H1 (cell line): ENCODE measurements around the gene PLCB4. TPM values are rescaled to one million over a fixed set of nuclear protein-coding genes. Genes with fewer than 3 reads are reported as not detected.

Source experiments
- CTCF ChIA-PET: fragments of 300-600 bp; sonication (Branson Sonifier 250); formaldehyde crosslinking; loops from one replicate; lab custom pipeline; 2021; ENCODE audit not compliant: partially characterized antibody; lab: Charles Lee
- POLR2A ChIA-PET: fragments of 300-600 bp; sonication (Branson Sonifier 250); formaldehyde crosslinking; loops from one replicate; lab custom pipeline; 2021; ENCODE audit warnings: inconsistent platforms; ENCODE audit not compliant: partially characterized antibody; lab: Charles Lee
- DNase-seq, 2 experiments: peaks; one replicate each; pipeline versions ENCODE4 v3.0.0 to v3.0.0-alpha.2; 2010 to 2022; ENCODE audit warnings: low spot score in 2 of 2, low read depth in 1 of 2, mixed read lengths in 1 of 2
- FAIRE-seq: peaks from 2 replicates; lab custom pipeline; 2011; peaks lifted over from hg19 to GRCh38; lab: Jason Lieb, UNC
- H2AFZ ChIP-seq: 2 replicates; pipeline ENCODE4 v1.8.1; 2012; ENCODE audit warnings: low read length, inconsistent platforms
- H2AK5ac ChIP-seq: 2 replicates; pipeline ENCODE4 v1.6.1; 2013; ENCODE audit warnings: low read depth, low read length
- H2BK120ac ChIP-seq: replicated peaks from 2 replicates; pipeline ENCODE3; 2013; ENCODE audit warnings: low read depth, low read length, inconsistent platforms
- H2BK12ac ChIP-seq: 2 replicates; pipeline ENCODE4 v1.6.1; 2013; ENCODE audit warnings: low read depth, low read length
- H2BK15ac ChIP-seq: 2 replicates; pipeline ENCODE4 v1.6.1; 2013; ENCODE audit warnings: low read length
- H2BK20ac ChIP-seq: 2 replicates; pipeline ENCODE4 v1.6.1; 2013; ENCODE audit warnings: low read length
- H2BK5ac ChIP-seq: 2 replicates; pipeline ENCODE4 v1.6.1; 2013; ENCODE audit warnings: low read depth, low read length
- H3K14ac ChIP-seq: 2 replicates; pipeline ENCODE4 v1.6.1; 2013; ENCODE audit warnings: inconsistent platforms; ENCODE audit not compliant: insufficient read length
- H3K18ac ChIP-seq: 2 replicates; pipeline ENCODE4 v1.6.1; 2013; ENCODE audit warnings: low read length; ENCODE audit errors: extremely low read depth
- H3K23ac ChIP-seq: 2 replicates; pipeline ENCODE4 v1.6.1; 2013; ENCODE audit warnings: inconsistent platforms; ENCODE audit not compliant: insufficient read length
- H3K23me2 ChIP-seq: 2 replicates; pipeline ENCODE4 v1.6.1; 2013; ENCODE audit warnings: low read depth, low read length
- H3K27ac ChIP-seq: 2 replicates; pipeline ENCODE4 v1.6.1; 2011; ENCODE audit warnings: low read depth, low read length, inconsistent platforms
- H3K27me3 ChIP-seq, 4 experiments: replicated peaks in 1 of 4; 1 replicate in 1 of 4; 2 replicates in 3 of 4; pipeline versions ENCODE4 v1.6.1 to v1.8.1; 2011 to 2013; ENCODE audit warnings: low read length in 3 of 4, mild to moderate bottlenecking in 3 of 4, inconsistent platforms in 2 of 4, mixed read lengths in 2 of 4, moderate library complexity in 1 of 4; ENCODE audit not compliant: control insufficient read depth in 3 of 4, insufficient read depth in 3 of 4; ENCODE audit errors: extremely low read depth in 1 of 4
- H3K36me3 ChIP-seq, 4 experiments: 2 replicates each; pipeline versions ENCODE4 v1.6.1 to v1.8.1; 2011 to 2013; ENCODE audit warnings: mild to moderate bottlenecking in 4 of 4, low read length in 3 of 4, moderate library complexity in 2 of 4, control low read depth in 1 of 4, inconsistent platforms in 1 of 4; ENCODE audit not compliant: insufficient read depth in 4 of 4, control insufficient read depth in 2 of 4
- H3K4ac ChIP-seq: replicated peaks from 2 replicates; pipeline ENCODE3; 2013; ENCODE audit warnings: low read length, low read depth, mixed read lengths, inconsistent platforms; ENCODE audit not compliant: insufficient read length
- H3K4me1 ChIP-seq, 4 experiments: replicated peaks in 1 of 4; 1 replicate in 1 of 4; 2 replicates in 3 of 4; pipeline versions ENCODE4 v1.6.1 to v1.8.1; 2011 to 2013; ENCODE audit warnings: low read length in 3 of 4, inconsistent platforms in 2 of 4, mixed read lengths in 1 of 4; ENCODE audit not compliant: insufficient read depth in 4 of 4, control insufficient read depth in 3 of 4
- H3K4me2 ChIP-seq, 2 experiments: 2 replicates each; pipeline versions ENCODE4 v1.6.1 to v1.8.1; 2011 to 2013; ENCODE audit warnings: low read depth in 2 of 2, low read length in 2 of 2, control low read depth in 1 of 2, inconsistent platforms in 1 of 2, mild to moderate bottlenecking in 1 of 2; ENCODE audit not compliant: insufficient read depth in 1 of 2
- H3K4me3 ChIP-seq, 4 experiments: fragments of 200-600, 300-600 bp in 1 of 4; sonication (generic), shearing (Covaris generic), sonication (Bioruptor Twin) in 1 of 4; 2 replicates each; pipeline versions ENCODE4 v1.5.1 to v1.8.1; 2011 to 2016; ENCODE audit warnings: low read length in 4 of 4, low read depth in 3 of 4, control low read depth in 2 of 4, inconsistent platforms in 2 of 4, mild to moderate bottlenecking in 2 of 4, mixed read lengths in 1 of 4, moderate library complexity in 1 of 4; ENCODE audit not compliant: insufficient read depth in 2 of 4; ENCODE audit errors: extremely low read depth in 1 of 4
- H3K56ac ChIP-seq: replicated peaks from 2 replicates; pipeline ENCODE3; 2013; ENCODE audit warnings: low read depth, mild to moderate bottlenecking, mixed read lengths, low read length, inconsistent platforms; ENCODE audit not compliant: insufficient read length
- H3K79me1 ChIP-seq: 2 replicates; pipeline ENCODE4 v1.6.1; 2013; ENCODE audit warnings: low read depth, low read length, control low read depth
- H3K79me2 ChIP-seq, 2 experiments: 2 replicates each; pipeline versions ENCODE4 v1.6.1 to v1.8.1; 2012 to 2013; ENCODE audit warnings: low read length in 2 of 2, mild to moderate bottlenecking in 2 of 2, inconsistent platforms in 1 of 2; ENCODE audit not compliant: insufficient read depth in 2 of 2, control insufficient read depth in 1 of 2
- H3K9ac ChIP-seq, 4 experiments: replicated peaks in 1 of 4; 1 replicate in 1 of 4; 2 replicates in 3 of 4; pipeline versions ENCODE4 v1.6.1 to v1.8.1; 2011 to 2013; ENCODE audit warnings: low read depth in 3 of 4, low read length in 3 of 4, control low read depth in 2 of 4, mild to moderate bottlenecking in 2 of 4, moderate library complexity in 2 of 4, inconsistent platforms in 1 of 4; ENCODE audit errors: extremely low read depth in 1 of 4
- H3K9me3 ChIP-seq, 2 experiments: 2 replicates each; pipeline versions ENCODE4 v1.6.1 to v1.8.1; 2012 to 2013; ENCODE audit warnings: mild to moderate bottlenecking in 2 of 2, moderate library complexity in 2 of 2, control low read depth in 1 of 2, inconsistent platforms in 1 of 2, low read depth in 1 of 2, low read length in 1 of 2, mixed read lengths in 1 of 2; ENCODE audit not compliant: insufficient read depth in 2 of 2
- H4K20me1 ChIP-seq, 2 experiments: replicated peaks in 1 of 2; 2 replicates each; pipeline versions ENCODE3 to v1.8.1; 2011 to 2013; ENCODE audit warnings: inconsistent platforms in 2 of 2, low read length in 2 of 2, mild to moderate bottlenecking in 1 of 2; ENCODE audit not compliant: insufficient read depth in 2 of 2, control insufficient read depth in 1 of 2
- H4K5ac ChIP-seq: 2 replicates; pipeline ENCODE4 v1.6.1; 2013; ENCODE audit warnings: low read length, low read depth, mixed read lengths, inconsistent platforms; ENCODE audit not compliant: insufficient read length
- H4K8ac ChIP-seq: 2 replicates; pipeline ENCODE4 v1.8.0; 2013; ENCODE audit warnings: mild to moderate bottlenecking, moderate library complexity, low read length, inconsistent platforms; ENCODE audit not compliant: insufficient read depth; ENCODE audit errors: extremely low read depth
- H4K91ac ChIP-seq: replicated peaks from 2 replicates; pipeline ENCODE3; 2013; ENCODE audit warnings: low read length, mixed read lengths, inconsistent platforms; ENCODE audit not compliant: insufficient read length
- ASH2L ChIP-seq: fragments of 200-600, 300-600 bp; sonication (generic); IDR thresholded peaks from one replicate; pipeline ENCODE4 v1.7.1; 2017; ENCODE audit warnings: low read length
- BCL11A ChIP-seq, 2 experiments: IDR thresholded peaks; one replicate each; pipeline ENCODE4 v1.6.1; 2011; ENCODE audit warnings: low read depth in 2 of 2, low read length in 2 of 2, mild to moderate bottlenecking in 2 of 2
- CREB1 ChIP-seq: IDR thresholded peaks from 2 replicates; pipeline ENCODE4 v1.6.1; 2012; ENCODE audit warnings: inconsistent platforms
- JUND ChIP-seq: IDR thresholded peaks from 2 replicates; pipeline ENCODE4 v1.6.1; 2011; ENCODE audit warnings: mild to moderate bottlenecking, improper control_type of control experiment, low read length
- KDM1A ChIP-seq: fragments of 200-600, 300-600 bp; sonication (generic); IDR thresholded peaks from 2 replicates; pipeline ENCODE4 v1.7.1; 2016; ENCODE audit warnings: mild to moderate bottlenecking, low read length, borderline replicate concordance
- MAX ChIP-seq: IDR thresholded peaks from 2 replicates; pipeline ENCODE4 v1.6.1; 2012; ENCODE audit warnings: inconsistent platforms
- POU5F1 ChIP-seq: IDR thresholded peaks from 2 replicates; pipeline ENCODE4 v1.6.1; 2011; ENCODE audit warnings: low read depth, mild to moderate bottlenecking, low read length, moderate library complexity
- TAF7 ChIP-seq: optimal IDR thresholded peaks from 2 replicates; pipeline ENCODE3; 2011; ENCODE audit warnings: low read depth, mild to moderate bottlenecking, inconsistent platforms, low read length, moderate library complexity, borderline replicate concordance
- WGBS, 2 experiments: shearing (Covaris generic) in 1 of 2; methylation state at CpG; one replicate each; pipeline versions ENCODE4 v1.1.6 to v1.1.7; 2013 to 2015; ENCODE audit warnings: low lambda C conversion rate in 2 of 2, mixed read lengths in 2 of 2, inconsistent platforms in 1 of 2, low coverage in 1 of 2, missing lambda C conversion rate in 1 of 2; ENCODE audit not compliant: insufficient replicate concordance in 2 of 2, insufficient coverage in 1 of 2, insufficient read length in 1 of 2; ENCODE audit errors: extremely low coverage in 1 of 2, missing lambda C conversion rate in 1 of 2; 5-methylcytosine and 5-hydroxymethylcytosine counted together
- polyA plus RNA-seq, 7 experiments: library from polyadenylated mRNA; depleted of rRNA in 3 of 7; stranded (reverse) in 5 of 7; unstranded in 2 of 7; fragments of >200 nt in 5 of 7; fragments of 200-250 nt in 2 of 7; gene quantifications; 1 replicate in 5 of 7; 2 replicates in 1 of 7; 4 replicates in 1 of 7; pipeline versions ENCODE4 v1.2.1 to v1.2.3, GENCODE V29; 2011 to 2013; ENCODE audit warnings: missing spikeins in 2 of 7, mixed read lengths in 2 of 7
- total RNA-seq: library from RNA; stranded (reverse); fragmentation: NEBNext Ultra II Directional; extraction: Animal tissue kit (Norgen Biotek cat#: 25700); gene quantifications from 2 replicates; pipeline ENCODE4 v1.2.1, GENCODE V29; 2021
- TF ChIP-seq, protein P1 (sequence below): IDR thresholded peaks from 2 replicates; pipeline ENCODE4 v1.6.1; 2011; ENCODE audit warnings: low read depth, mild to moderate bottlenecking, low read length; ENCODE audit not compliant: insufficient read depth

PLCB4 gene
- total and polyA plus RNA-seq, 2 of the 8 experiments (the other 6 are each of a cell fraction or from before 2014, with no cell fraction given) = 3.2 to 14.1 TPM

- POLR2A ChIA-PET = no interaction called here
- CTCF ChIA-PET = interaction anchor here (1.1 to 1.2 kb wide), 2 partner anchors 30 to 629 kb away, joined by 3 to 4 read pairs; no protein-coding TSS in a partner anchor
Measured at GRCh38 chr20:9388813-9389161, 319.9 kb downstream of the PLCB4 start.

More at GRCh38 chr20:9388813-9389161, 319.9 kb downstream of the PLCB4 start:
- Histone ChIP-seq H3K27ac (no peak overlapping the region), H3K36me3 (peaks cover 0 to 24% (median 2%) of the 10 kb centered on the region in 4 experiments; a peak in 3 of 8 replicates), H3K4me2 (no peak overlapping the region), H2BK12ac (no peak overlapping the region), H3K4ac (no peak overlapping the region), H3K14ac (no peak overlapping the region), H3K23me2 (no peaks in the 10 kb centered on the region), H3K4me3 (no peak overlapping the region), H4K8ac (no peak overlapping the region), H3K56ac (no peak overlapping the region), H2AFZ (no peak overlapping the region), H2AK5ac (no peak overlapping the region), H3K23ac (no peak overlapping the region), H4K91ac (no peak overlapping the region), H3K79me2 (no peaks in the 10 kb centered on the region), H2BK5ac (no peak overlapping the region), H3K79me1 (no peaks in the 10 kb centered on the region), H3K27me3 (no peaks in the 10 kb centered on the region), H2BK20ac (no peak overlapping the region), H2BK15ac (no peak overlapping the region), H2BK120ac (no peak overlapping the region), H3K18ac (no peak overlapping the region), H3K9ac (no peak overlapping the region), H3K9me3 (peaks cover 3 to 20% of the 10 kb centered on the region in 2 experiments; a peak in 2 of 4 replicates)
- no peak for FAIRE-seq
- no peak for DNase-seq
- 95% methylated on average over 2 of the region's 2 CpGs; no CpG with 5 or more reads in 1 of the 2 experiments for WGBS, 2 experiments
- TF ChIP-seq BCL11A (IDR thresholded peaks at IDR 0.05; ENCODE audit: low read depth in 2 of 2, low read length in 2 of 2) = no peak
- TF ChIP-seq JUND = no peak
- no peak for TF ChIP-seq CREB1
- TF ChIP-seq, protein P1, sequence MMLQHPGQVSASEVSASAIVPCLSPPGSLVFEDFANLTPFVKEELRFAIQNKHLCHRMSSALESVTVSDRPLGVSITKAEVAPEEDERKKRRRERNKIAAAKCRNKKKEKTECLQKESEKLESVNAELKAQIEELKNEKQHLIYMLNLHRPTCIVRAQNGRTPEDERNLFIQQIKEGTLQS = no peak
- TF ChIP-seq ASH2L = no peak
- no peak for TF ChIP-seq KDM1A
- no peak for TF ChIP-seq TAF7
- no peak for TF ChIP-seq MAX
- no peak for TF ChIP-seq POU5F1
- TF ChIP-seq, all 59 proteins: peak for 0
- no peaks in the 10 kb centered on the region; a peak in 1 of 7 replicates for H3K4me1 ChIP-seq
- H4K5ac ChIP-seq = no peak overlapping the region
- H4K20me1 ChIP-seq = peaks cover 0 to 1% of the 10 kb centered on the region in 2 experiments
